Uterus (tissue), 4 donors: ENCODE data around the gene DYNLT4. TPM values are rescaled to one million over a fixed set of nuclear protein-coding genes. Genes with fewer than 3 reads are reported as not detected.

ENCODE experiments used
- DNase-seq, 2 donors: peaks; one replicate each; pipeline ENCODE4 v3.0.0-alpha.2; 2019 to 2020
- H3K27ac ChIP-seq, 2 donors: fragments of 200-600 bp; sonication (generic); 1 replicate in 1 of 2; 2 replicates in 1 of 2; pipeline ENCODE4 v1.5.1; 2016 to 2018
- H3K27me3 ChIP-seq, 2 donors: fragments of 200-600 bp; sonication (generic); one replicate each; pipeline ENCODE4 v1.5.1; 2018 to 2019; ENCODE audit warnings: control low read depth in 1 of 2
- H3K36me3 ChIP-seq, 2 donors: fragments of 200-600 bp; sonication (generic); one replicate each; pipeline ENCODE4 v1.5.1; 2019; ENCODE audit warnings: control low read depth in 1 of 2
- H3K4me1 ChIP-seq, 2 donors: fragments of 200-600 bp; sonication (generic); one replicate each; pipeline ENCODE4 v1.5.1; 2018 to 2019; ENCODE audit warnings: control low read depth in 1 of 2
- H3K4me3 ChIP-seq, 2 donors: fragments of 200-600 bp; sonication (generic); 1 replicate in 1 of 2; 2 replicates in 1 of 2; pipeline ENCODE4 v1.5.1; 2018 to 2019; ENCODE audit warnings: mild to moderate bottlenecking in 1 of 2
- H3K9me3 ChIP-seq, 2 donors: fragments of 200-600 bp; sonication (generic); one replicate each; pipeline ENCODE4 v1.5.1; 2019; ENCODE audit warnings: control low read depth in 1 of 2
- POLR2A ChIP-seq, 2 donors: fragments of 450-650 bp; IDR thresholded peaks; one replicate each; pipeline ENCODE4 v1.6.1; 2016; ENCODE audit warnings: antibody characterized with exemption in 2 of 2, mild to moderate bottlenecking in 1 of 2, moderate library complexity in 1 of 2
- intact Hi-C: fragments of 100-400 bp; cut with DNase I; formaldehyde crosslinking; loops from one replicate; pipeline ENCODE4 v1.15.1; 2023; ENCODE audit warnings: low total_unique reads
- total RNA-seq, 4 donors: library from RNA; depleted of rRNA in 3 of 4; stranded (reverse); fragments of >200 nt in 3 of 4; gene quantifications; one replicate each; pipeline versions ENCODE4 v1.1.0 to v1.2.4, GENCODE V29; 2014 to 2023
- TF ChIP-seq, protein P1 (sequence below), 4 experiments: fragments of 200-600 bp in 2 of 4; fragments of 450-650 bp in 2 of 4; sonication (generic) in 2 of 4; IDR thresholded peaks; one replicate each; pipeline ENCODE4 v1.5.1; 2016 to 2019; ENCODE audit warnings: antibody characterized with exemption in 4 of 4, mild to moderate bottlenecking in 2 of 4, moderate library complexity in 1 of 4
- donor health status: DM: yes; HTN: yes; CAD: no.

The DYNLT4 gene
- total RNA-seq, 4 donors from 2014 or later, result 4.4 TPM; not detected in 3

DNA sequence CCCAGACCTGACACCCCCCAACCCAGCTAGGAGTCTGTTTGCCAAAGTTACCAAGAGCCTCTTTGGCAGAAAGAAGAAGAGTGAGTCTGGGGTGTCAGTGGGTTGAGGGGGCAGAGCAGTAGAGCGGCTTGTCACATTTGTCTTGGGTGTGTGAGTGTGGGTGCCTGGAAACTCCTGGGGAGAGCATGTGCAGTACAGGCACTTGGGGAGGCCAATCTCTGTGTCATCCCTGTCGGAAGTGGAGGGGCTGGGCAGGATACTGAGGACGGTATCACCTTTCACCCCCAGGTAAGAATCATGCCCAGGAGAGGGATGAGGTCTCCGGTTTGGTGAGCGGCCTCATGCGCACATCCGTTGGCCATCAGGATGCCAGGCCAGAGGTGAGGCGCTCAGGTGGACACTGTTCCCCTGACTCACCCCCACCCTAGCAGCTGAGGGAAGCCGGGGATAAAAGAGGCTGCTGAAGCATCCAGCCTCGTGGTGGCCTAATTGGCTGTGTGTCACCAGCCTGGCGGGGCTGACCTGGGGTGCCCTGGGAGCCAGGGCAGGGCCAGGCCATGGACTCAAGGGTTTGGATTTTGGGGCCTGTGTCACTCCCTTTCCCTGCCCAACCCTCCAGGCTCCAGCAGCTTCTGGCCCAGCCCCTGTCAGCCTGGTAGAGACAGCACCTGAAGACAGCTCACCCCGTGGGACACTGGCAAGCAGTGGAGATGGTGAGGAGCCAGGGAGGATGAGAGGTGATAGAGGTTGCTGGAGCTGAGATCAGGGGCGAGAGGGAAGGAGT, 3.6 kb downstream of the DYNLT4 start:
- Histone ChIP-seq H3K36me3 (no peaks in the 10 kb centered on the region), H3K9me3 (no peaks in the 10 kb centered on the region), H3K27me3 (no peaks in the 10 kb centered on the region), H3K27ac (peak overlapping the region; percentile 88 to 97), H3K4me1 (peaks cover 13 to 31% of the 10 kb centered on the region in 2 donors), H3K4me3 (no peak overlapping the region)
- TF ChIP-seq POLR2A (IDR thresholded peaks at IDR 0.05), result no peak
- TF ChIP-seq, protein P1, sequence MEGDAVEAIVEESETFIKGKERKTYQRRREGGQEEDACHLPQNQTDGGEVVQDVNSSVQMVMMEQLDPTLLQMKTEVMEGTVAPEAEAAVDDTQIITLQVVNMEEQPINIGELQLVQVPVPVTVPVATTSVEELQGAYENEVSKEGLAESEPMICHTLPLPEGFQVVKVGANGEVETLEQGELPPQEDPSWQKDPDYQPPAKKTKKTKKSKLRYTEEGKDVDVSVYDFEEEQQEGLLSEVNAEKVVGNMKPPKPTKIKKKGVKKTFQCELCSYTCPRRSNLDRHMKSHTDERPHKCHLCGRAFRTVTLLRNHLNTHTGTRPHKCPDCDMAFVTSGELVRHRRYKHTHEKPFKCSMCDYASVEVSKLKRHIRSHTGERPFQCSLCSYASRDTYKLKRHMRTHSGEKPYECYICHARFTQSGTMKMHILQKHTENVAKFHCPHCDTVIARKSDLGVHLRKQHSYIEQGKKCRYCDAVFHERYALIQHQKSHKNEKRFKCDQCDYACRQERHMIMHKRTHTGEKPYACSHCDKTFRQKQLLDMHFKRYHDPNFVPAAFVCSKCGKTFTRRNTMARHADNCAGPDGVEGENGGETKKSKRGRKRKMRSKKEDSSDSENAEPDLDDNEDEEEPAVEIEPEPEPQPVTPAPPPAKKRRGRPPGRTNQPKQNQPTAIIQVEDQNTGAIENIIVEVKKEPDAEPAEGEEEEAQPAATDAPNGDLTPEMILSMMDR (IDR thresholded peaks at IDR 0.05), result no peak
- peak in 1 of 2 donors; percentile 15 for DNase-seq
- intact Hi-C loops, result no loop called here

DNA sequence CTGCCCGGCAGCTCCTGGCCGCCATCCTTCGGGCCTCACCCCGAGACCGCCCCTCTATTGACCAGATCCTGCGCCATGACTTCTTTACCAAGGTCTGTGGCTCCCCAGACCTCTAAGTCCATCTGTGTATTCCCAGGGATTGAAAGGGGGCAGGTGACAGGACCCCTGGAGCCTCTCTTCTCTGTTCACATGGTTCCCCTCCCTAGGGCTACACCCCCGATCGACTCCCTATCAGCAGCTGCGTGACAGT, 4.2 kb downstream of the DYNLT4 start:
- intact Hi-C loops, result no loop called here
- H3K9me3 ChIP-seq, result no peaks in the 10 kb centered on the region
- peak overlapping the region; percentile 88 to 97 for H3K27ac ChIP-seq
- no peak for DNase-seq
- no peak overlapping the region for H3K4me3 ChIP-seq
- H3K27me3 ChIP-seq, result no peaks in the 10 kb centered on the region
- peaks cover 11 to 26% of the 10 kb centered on the region in 2 donors for H3K4me1 ChIP-seq
- TF ChIP-seq, protein P1 (IDR thresholded peaks at IDR 0.05), result no peak
- TF ChIP-seq POLR2A (IDR thresholded peaks at IDR 0.05), result no peak
- no peaks in the 10 kb centered on the region for H3K36me3 ChIP-seq

DNA sequence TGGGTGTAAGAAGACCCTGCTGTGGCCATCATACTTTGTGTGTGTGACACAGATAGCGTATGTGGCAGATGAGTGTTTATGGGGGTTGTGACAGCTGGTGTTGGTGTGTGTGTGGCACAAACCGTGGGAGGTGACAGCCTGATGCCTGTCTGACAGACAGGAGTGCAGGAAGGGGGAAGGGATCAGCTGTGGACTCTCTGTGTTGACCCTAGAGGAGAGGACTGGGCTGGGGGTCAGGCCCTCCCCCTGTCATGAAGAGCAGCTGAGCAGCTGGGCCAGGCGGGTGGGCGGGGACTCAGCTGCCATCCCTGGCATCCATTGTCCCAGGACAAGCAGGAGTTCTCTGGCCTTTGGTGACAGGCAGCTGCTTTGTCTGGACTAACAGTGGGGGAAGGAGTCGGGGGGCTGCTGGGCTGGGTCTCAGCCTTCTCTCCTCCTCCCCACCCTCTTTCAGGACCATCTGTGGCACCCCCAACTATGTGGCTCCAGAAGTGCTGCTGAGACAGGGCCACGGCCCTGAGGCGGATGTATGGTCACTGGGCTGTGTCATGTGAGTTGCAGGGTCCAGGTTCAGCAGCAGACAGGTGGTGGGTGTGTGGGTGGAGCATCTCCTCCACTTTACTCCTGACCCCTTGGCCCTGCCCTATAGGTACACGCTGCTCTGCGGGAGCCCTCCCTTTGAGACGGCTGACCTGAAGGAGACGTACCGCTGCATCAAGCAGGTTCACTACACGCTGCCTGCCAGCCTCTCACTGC, 4.7 kb downstream of the DYNLT4 start:
- peak overlapping the region; percentile 88 to 97 for H3K27ac ChIP-seq
- no peaks in the 10 kb centered on the region for H3K27me3 ChIP-seq
- intact Hi-C loops, result no loop called here
- no peaks in the 10 kb centered on the region for H3K36me3 ChIP-seq
- TF ChIP-seq POLR2A (IDR thresholded peaks at IDR 0.05), result no peak
- TF ChIP-seq, protein P1 (IDR thresholded peaks at IDR 0.05), result no peak
- H3K4me3 ChIP-seq, result peak overlapping the region in 1 of 2 donors; percentile 91
- no peaks in the 10 kb centered on the region for H3K9me3 ChIP-seq
- H3K4me1 ChIP-seq, result peaks cover 8 to 24% of the 10 kb centered on the region in 2 donors
- peak in 1 of 2 donors; percentile 20 for DNase-seq

DNA sequence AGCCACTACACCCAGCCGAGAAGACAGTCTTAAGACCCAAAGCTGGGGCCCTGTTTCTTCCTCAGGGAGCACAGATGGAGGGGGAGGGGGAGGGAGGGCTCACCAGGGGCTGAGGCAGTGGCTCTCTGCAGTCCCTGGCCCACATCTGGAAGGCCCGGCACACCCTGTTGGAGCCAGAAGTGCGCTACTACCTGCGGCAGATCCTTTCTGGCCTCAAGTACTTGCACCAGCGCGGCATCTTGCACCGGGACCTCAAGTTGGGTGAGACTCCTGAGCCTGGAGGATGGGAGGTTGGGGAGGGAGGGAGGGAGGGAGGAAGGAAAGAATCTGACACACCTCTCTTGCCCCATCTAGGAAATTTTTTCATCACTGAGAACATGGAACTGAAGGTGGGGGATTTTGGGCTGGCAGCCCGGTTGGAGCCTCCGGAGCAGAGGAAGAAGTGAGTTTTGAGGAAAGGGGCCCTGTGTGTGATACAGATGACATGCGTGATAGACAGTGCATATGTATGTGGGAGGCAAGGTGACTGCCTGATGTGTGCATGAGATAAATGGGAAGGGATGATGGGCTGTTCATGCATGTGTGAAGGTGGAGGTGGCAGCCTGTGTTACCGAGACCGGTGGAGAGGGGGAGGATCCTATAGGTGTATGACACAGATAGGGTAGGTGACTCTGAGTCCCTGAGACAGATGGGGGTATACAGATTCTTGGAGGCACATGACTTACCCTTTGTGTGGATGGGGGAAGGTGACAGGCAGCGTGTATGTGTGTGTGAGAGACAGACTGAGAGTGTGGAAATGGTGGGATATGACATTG, 5.5 kb downstream of the DYNLT4 start:
- intact Hi-C loops, result no loop called here
- Histone ChIP-seq H3K9me3 (no peaks in the 10 kb centered on the region), H3K27ac (peak overlapping the region; percentile 88 to 97), H3K36me3 (no peaks in the 10 kb centered on the region), H3K4me3 (peak overlapping the region; percentile 62 to 91), H3K4me1 (peaks cover 5 to 19% of the 10 kb centered on the region in 2 donors), H3K27me3 (no peaks in the 10 kb centered on the region)
- no peak for TF ChIP-seq POLR2A (IDR thresholded peaks at IDR 0.05)
- peak in 1 of 2 donors; percentile 36 for DNase-seq

DNA sequence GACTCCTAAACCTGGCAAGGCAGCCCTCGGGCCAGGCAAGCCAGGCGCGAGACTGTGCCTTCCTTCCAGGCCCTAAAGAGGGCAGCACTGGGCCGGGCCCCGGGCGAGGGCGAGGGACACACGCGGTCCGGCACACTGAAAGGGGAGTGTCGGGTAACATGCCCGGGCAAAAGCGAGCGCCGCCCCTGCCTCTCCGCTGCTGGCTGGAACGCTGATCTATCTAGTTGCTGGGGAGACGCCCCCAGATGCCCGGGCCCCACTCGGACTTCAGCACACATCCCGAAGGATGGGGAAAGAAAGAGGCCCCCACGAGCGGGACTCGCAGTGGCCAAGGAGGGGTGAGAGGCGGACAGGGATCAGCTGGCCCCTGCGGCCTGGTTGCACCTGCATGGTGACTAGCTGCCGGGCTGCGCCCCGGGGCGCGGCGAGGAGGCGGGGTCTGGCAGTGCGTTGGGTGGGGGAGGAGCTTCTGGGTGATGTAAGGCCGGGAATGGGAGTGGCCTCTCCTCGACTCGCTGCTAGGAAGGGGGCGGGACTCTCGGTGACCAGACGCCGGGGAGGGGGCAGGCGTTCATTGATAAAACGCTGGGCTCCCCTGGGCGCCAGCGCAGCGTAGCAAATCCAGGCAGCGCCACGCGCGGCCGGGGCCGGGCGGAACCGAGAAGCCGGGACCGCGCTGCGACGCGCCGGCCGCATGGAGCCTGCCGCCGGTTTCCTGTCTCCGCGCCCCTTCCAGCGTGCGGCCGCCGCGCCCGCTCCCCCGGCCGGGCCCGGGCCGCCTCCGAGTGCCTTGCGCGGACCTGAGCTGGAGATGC, 7.2 kb downstream of the DYNLT4 start, which contains the start of gene PLK3:
PLK3 (plus strand) TSS at position 608 of the 815 bp plus-strand sequence; CDS start at position 695, 87 bp downstream.
- Histone ChIP-seq H3K9me3 (no peaks in the 10 kb centered on the region), H3K36me3 (no peaks in the 10 kb centered on the region), H3K4me1 (peaks cover 0 to 8% of the 10 kb centered on the region in 2 donors), H3K27ac (peak within 1 kb of the TSS; percentile 88 to 97), H3K4me3 (peak within 1 kb of the TSS; percentile 62 to 91), H3K27me3 (no peaks in the 10 kb centered on the region)
- peak; percentile 97 to 98 for TF ChIP-seq POLR2A (IDR thresholded peaks at IDR 0.05)
- TF ChIP-seq, protein P1 (IDR thresholded peaks at IDR 0.05), result peak; percentile 88 to 95 (median 93)
- intact Hi-C loops, result no loop called here
- DNase-seq, result peak; percentile 99
